CD14-positive monocyte (primary cell): ENCODE results near the gene SLC29A1. TPM values are rescaled to one million over a fixed set of nuclear protein-coding genes. Genes with fewer than 3 reads are reported as not detected.

ENCODE experiments used
- DNase-seq, 3 donors: peaks; one replicate each; pipeline ENCODE4 v3.0.0-alpha.2; 2011 to 2022
- H2AFZ ChIP-seq: 2 replicates; pipeline ENCODE4 v1.6.0; 2012; ENCODE audit warnings: mild to moderate bottlenecking, low read depth, low read length, inconsistent platforms; ENCODE audit not compliant: insufficient read depth, poor library complexity, severe bottlenecking
- H3K27ac ChIP-seq, 2 donors: 1 replicate in 1 of 2; 2 replicates in 1 of 2; pipeline ENCODE4 v1.5.1; 2012 to 2013; ENCODE audit warnings: low read length in 2 of 2, control low read depth in 1 of 2, inconsistent platforms in 1 of 2, low read depth in 1 of 2, mild to moderate bottlenecking in 1 of 2
- H3K27me3 ChIP-seq, 2 donors: one replicate each; pipeline versions ENCODE4 v1.6.0 to v1.6.1; 2011 to 2013; ENCODE audit warnings: low read length in 2 of 2; ENCODE audit not compliant: control insufficient read depth in 2 of 2, insufficient read depth in 2 of 2
- H3K36me3 ChIP-seq, 2 donors: replicated peaks in 1 of 2; 1 replicate in 1 of 2; 2 replicates in 1 of 2; pipeline versions ENCODE4 v1.5.1 to v1.6.1; 2012 to 2013; ENCODE audit warnings: low read length in 2 of 2, control low read depth in 1 of 2, inconsistent platforms in 1 of 2, mild to moderate bottlenecking in 1 of 2; ENCODE audit not compliant: insufficient read depth in 2 of 2, control insufficient read depth in 1 of 2
- H3K4me1 ChIP-seq, 2 donors: 1 replicate in 1 of 2; 2 replicates in 1 of 2; pipeline versions ENCODE4 v1.5.1 to v1.6.1; 2012 to 2013; ENCODE audit warnings: low read length in 2 of 2, control low read depth in 1 of 2, inconsistent platforms in 1 of 2, mild to moderate bottlenecking in 1 of 2, moderate library complexity in 1 of 2; ENCODE audit not compliant: insufficient read depth in 2 of 2, control insufficient read depth in 1 of 2
- H3K4me2 ChIP-seq: replicated peaks from 2 replicates; pipeline ENCODE3; 2012; ENCODE audit warnings: low read length, moderate library complexity, mild to moderate bottlenecking; ENCODE audit not compliant: poor library complexity, severe bottlenecking; ENCODE audit errors: extremely low read depth
- H3K4me3 ChIP-seq, 3 experiments: fragments of 200-600 bp in 1 of 3; sonication (generic) in 1 of 3; replicated peaks in 1 of 3; 1 replicate in 2 of 3; 2 replicates in 1 of 3; pipeline ENCODE4 v1.5.1; 2011 to 2013; ENCODE audit warnings: low read length in 3 of 3, mild to moderate bottlenecking in 3 of 3, control low read depth in 2 of 3, low read depth in 2 of 3, inconsistent platforms in 1 of 3, moderate library complexity in 1 of 3
- H3K79me2 ChIP-seq: 2 replicates; pipeline ENCODE4 v1.6.0; 2012; ENCODE audit warnings: mild to moderate bottlenecking, control low read depth, inconsistent platforms, low read length, moderate library complexity; ENCODE audit not compliant: insufficient read depth
- H3K9ac ChIP-seq: 2 replicates; pipeline ENCODE4 v1.6.0; 2017; ENCODE audit warnings: low read length, mild to moderate bottlenecking; ENCODE audit not compliant: insufficient read depth, poor library complexity, severe bottlenecking
- H3K9me3 ChIP-seq, 2 donors: replicated peaks in 1 of 2; 1 replicate in 1 of 2; 2 replicates in 1 of 2; pipeline versions ENCODE4 v1.5.1 to v1.6.1; 2012 to 2013; ENCODE audit warnings: low read length in 2 of 2, control low read depth in 1 of 2; ENCODE audit not compliant: control insufficient read depth in 1 of 2, insufficient read depth in 1 of 2
- H4K20me1 ChIP-seq: 2 replicates; pipeline ENCODE4 v1.6.0; 2012; ENCODE audit warnings: mild to moderate bottlenecking, low read length, control low read depth, moderate library complexity; ENCODE audit not compliant: insufficient read depth
- H3K27ac Mint-ChIP-seq, 7 donors: one replicate each; pipeline ENCODE4 v1.8.0; 2020; ENCODE audit warnings: mild to moderate bottlenecking in 7 of 7, mixed read lengths in 7 of 7, moderate library complexity in 6 of 7, inconsistent platforms in 2 of 7
- H3K27me3 Mint-ChIP-seq, 3 donors: one replicate each; pipeline ENCODE4 v1.8.0; 2021 to 2022; ENCODE audit warnings: low read depth in 3 of 3, mild to moderate bottlenecking in 3 of 3, mixed read lengths in 3 of 3, moderate library complexity in 3 of 3, inconsistent platforms in 1 of 3
- H3K36me3 Mint-ChIP-seq, 2 donors: one replicate each; pipeline ENCODE4 v1.8.0; 2020; ENCODE audit warnings: mixed read lengths in 2 of 2, inconsistent platforms in 1 of 2, mild to moderate bottlenecking in 1 of 2
- H3K4me1 Mint-ChIP-seq: one replicate; pipeline ENCODE4 v1.8.0; 2020; ENCODE audit warnings: mild to moderate bottlenecking, mixed read lengths
- H3K4me3 Mint-ChIP-seq, 2 donors: one replicate each; pipeline ENCODE4 v1.8.0; 2020; ENCODE audit warnings: mild to moderate bottlenecking in 2 of 2, mixed read lengths in 2 of 2, moderate library complexity in 1 of 2
- H3K9me3 Mint-ChIP-seq, 7 donors: one replicate each; pipeline ENCODE4 v1.8.0; 2020 to 2022; ENCODE audit warnings: mixed read lengths in 7 of 7, mild to moderate bottlenecking in 6 of 7, moderate library complexity in 6 of 7, inconsistent platforms in 2 of 7
- WGBS: methylation state at CpG from one replicate; pipeline ENCODE4 v1.1.5; 2013; ENCODE audit warnings: missing lambda C conversion rate; ENCODE audit not compliant: insufficient coverage; 5-methylcytosine and 5-hydroxymethylcytosine counted together
- intact Hi-C, 2 donors: fragments of 100-400 bp; cut with micrococcal nuclease; formaldehyde crosslinking; loops; one replicate each; pipeline versions ENCODE4 v1.15.0 to v1.15.1; 2023
- polyA plus RNA-seq, 3 donors: library from polyadenylated mRNA; depleted of rRNA in 1 of 3; unstranded in 2 of 3; stranded (reverse) in 1 of 3; fragments of 300-500 nt in 2 of 3; fragments of >200 nt in 1 of 3; fragmentation: Illumina TruSeq in 2 of 3; gene quantifications; 1 replicate in 2 of 3; 2 replicates in 1 of 3; pipeline ENCODE4 v1.2.3, GENCODE V29; 2012 to 2021
- TF ChIP-seq, protein P1 (sequence below): fragments of 200-600 bp; IDR thresholded peaks from one replicate; pipeline ENCODE4 v1.8.0; 2022; ENCODE audit warnings: antibody characterized with exemption, mild to moderate bottlenecking

The SLC29A1 gene
- polyA plus RNA-seq, 3 donors = 14.3 to 23.2 (median 15.0) TPM

- Histone ChIP-seq H3K79me2 (peaks cover 21% of the 10 kb centered on the region), H3K27ac (no peak overlapping the region), H2AFZ (no peak overlapping the region)
Observed at GRCh38 chr6:44228031-44228430, 4.6 kb downstream of the SLC29A1 start.

GRCh38 chr6:44228433-44228832 is 5.0 kb downstream of the SLC29A1 start:
- TF ChIP-seq, protein P1, sequence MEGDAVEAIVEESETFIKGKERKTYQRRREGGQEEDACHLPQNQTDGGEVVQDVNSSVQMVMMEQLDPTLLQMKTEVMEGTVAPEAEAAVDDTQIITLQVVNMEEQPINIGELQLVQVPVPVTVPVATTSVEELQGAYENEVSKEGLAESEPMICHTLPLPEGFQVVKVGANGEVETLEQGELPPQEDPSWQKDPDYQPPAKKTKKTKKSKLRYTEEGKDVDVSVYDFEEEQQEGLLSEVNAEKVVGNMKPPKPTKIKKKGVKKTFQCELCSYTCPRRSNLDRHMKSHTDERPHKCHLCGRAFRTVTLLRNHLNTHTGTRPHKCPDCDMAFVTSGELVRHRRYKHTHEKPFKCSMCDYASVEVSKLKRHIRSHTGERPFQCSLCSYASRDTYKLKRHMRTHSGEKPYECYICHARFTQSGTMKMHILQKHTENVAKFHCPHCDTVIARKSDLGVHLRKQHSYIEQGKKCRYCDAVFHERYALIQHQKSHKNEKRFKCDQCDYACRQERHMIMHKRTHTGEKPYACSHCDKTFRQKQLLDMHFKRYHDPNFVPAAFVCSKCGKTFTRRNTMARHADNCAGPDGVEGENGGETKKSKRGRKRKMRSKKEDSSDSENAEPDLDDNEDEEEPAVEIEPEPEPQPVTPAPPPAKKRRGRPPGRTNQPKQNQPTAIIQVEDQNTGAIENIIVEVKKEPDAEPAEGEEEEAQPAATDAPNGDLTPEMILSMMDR = no peak
- Histone ChIP-seq H3K4me3 (no peak overlapping the region), H3K27ac (no peak overlapping the region), H4K20me1 (peaks cover 11% of the 10 kb centered on the region), H3K4me1 (peaks cover 36 to 38% of the 10 kb centered on the region in 2 donors), H3K9ac (no peak overlapping the region), H3K4me2 (no peak overlapping the region), H3K79me2 (peaks cover 21% of the 10 kb centered on the region), H2AFZ (no peak overlapping the region), H3K27me3 (no peaks in the 10 kb centered on the region), H3K36me3 (peaks cover 5 to 14% of the 10 kb centered on the region in 2 donors), H3K9me3 (no peaks in the 10 kb centered on the region)
- peaks cover 0 to 2% (median 0%) of the 10 kb centered on the region in 7 donors for H3K9me3 Mint-ChIP-seq
- WGBS = 93% methylated on average over 7 of the region's 7 CpGs
- H3K4me1 Mint-ChIP-seq = peaks cover 53% of the 10 kb centered on the region
- H3K27ac Mint-ChIP-seq = no peak overlapping the region
- no peak overlapping the region for H3K4me3 Mint-ChIP-seq
- peaks cover 17 to 32% of the 10 kb centered on the region in 2 donors for H3K36me3 Mint-ChIP-seq
- DNase-seq = no peak
- intact Hi-C loops = no loop called here
- peaks cover 3 to 8% (median 5%) of the 10 kb centered on the region in 3 donors for H3K27me3 Mint-ChIP-seq

More at GRCh38 chr6:44228031-44228430, 4.6 kb downstream of the SLC29A1 start:
- H3K9me3 Mint-ChIP-seq = peaks cover 0 to 2% (median 0%) of the 10 kb centered on the region in 7 donors
- intact Hi-C loops = no loop called here
- Histone ChIP-seq H3K4me1 (peaks cover 34 to 38% of the 10 kb centered on the region in 2 donors), H3K4me3 (no peak overlapping the region), H3K4me2 (no peak overlapping the region), H3K36me3 (peaks cover 5 to 14% of the 10 kb centered on the region in 2 donors), H3K9me3 (no peaks in the 10 kb centered on the region), H3K27me3 (peaks cover 0 to 2% of the 10 kb centered on the region in 2 donors), H4K20me1 (peaks cover 11% of the 10 kb centered on the region), H3K9ac (no peak overlapping the region)
- TF ChIP-seq, protein P1 = no peak
- peaks cover 3 to 10% (median 5%) of the 10 kb centered on the region in 3 donors for H3K27me3 Mint-ChIP-seq
- H3K27ac Mint-ChIP-seq = no peak overlapping the region
- H3K4me1 Mint-ChIP-seq = peaks cover 51% of the 10 kb centered on the region
- DNase-seq = no peak
- no peak overlapping the region for H3K4me3 Mint-ChIP-seq
- peaks cover 15 to 32% of the 10 kb centered on the region in 2 donors for H3K36me3 Mint-ChIP-seq
- WGBS = no CpG with 5 or more reads among the region's 6 CpGs
